HCT116 (cell line): ENCODE measurements around the gene TAS1R1. TPM values are rescaled to one million over a fixed set of nuclear protein-coding genes. Genes with fewer than 3 reads are reported as not detected.
"Not testable (repeated sequence)": the region's sequence is repeated elsewhere in the genome, so short reads cannot be mapped to it uniquely, and the experiment has no call there.

Source experiments
- ATAC-seq: fragments of 200-7000 bp; cut with Tn5 transposase; 2 replicates; pipeline ENCODE4 v1.9.1; 2020; ENCODE audit warnings: mild to moderate bottlenecking, moderate library complexity
- BruUV-seq: library from RNA; stranded (reverse); fragments of 400-500 nt; replicated peaks from 2 replicates; lab custom pipeline; 2021; lab: Mats Ljungman, UMichigan
- CTCF ChIA-PET: fragments of 300-600 bp; sonication (Branson Sonifier 250); formaldehyde crosslinking; loops from one replicate; lab custom pipeline; 2021; ENCODE audit warnings: antibody characterized with exemption; lab: Charles Lee
- POLR2A ChIA-PET: fragments of 300-600, 350-600 bp; sonication (Branson Sonifier 250); formaldehyde crosslinking; loops from one replicate; lab custom pipeline; 2021; ENCODE audit warnings: antibody characterized with exemption; lab: Charles Lee
- RAD21 ChIA-PET, 2 experiments: fragments of 300-600 bp; sonication (Branson Sonifier 250); formaldehyde crosslinking; loops; one replicate each; lab custom pipeline; 2023; ENCODE audit warnings: low total read pairs in 2 of 2; ENCODE audit not compliant: uncharacterized antibody in 2 of 2, unreplicated experiment in 2 of 2, low non-redundant PET in 1 of 2; lab: Charles Lee
- DNase-seq: peaks from one replicate; pipeline ENCODE4 v3.0.0-alpha.2; 2010; ENCODE audit warnings: low read depth, low spot score
- H2AFZ ChIP-seq: fragments of 200-600 bp; shearing (Covaris generic), sonication (generic); 2 replicates; pipeline ENCODE4 v1.6.1; 2017; ENCODE audit warnings: low read depth, mixed run types, mixed read lengths, antibody characterized with exemption, low read length; ENCODE audit not compliant: poor library complexity, severe bottlenecking
- H3K27ac ChIP-seq: 2 replicates; pipeline ENCODE4 v1.5.1; 2012; ENCODE audit warnings: low read depth, low read length
- H3K27me3 ChIP-seq: fragments of 200-600 bp; sonication (generic); 2 replicates; pipeline ENCODE4 v1.6.1; 2016; ENCODE audit warnings: mixed run types, low read length, mixed read lengths; ENCODE audit not compliant: insufficient read depth
- H3K36me3 ChIP-seq, 2 experiments: fragments of 200-500 bp in 1 of 2; fragments of 200-600 bp in 1 of 2; sonication (Bioruptor generic) in 1 of 2; sonication (generic) in 1 of 2; 2 replicates each; pipeline versions ENCODE4 v1.5.1 to v1.6.1; 2014 to 2016; ENCODE audit warnings: low read length in 2 of 2, inconsistent platforms in 1 of 2, mixed read lengths in 1 of 2, mixed run types in 1 of 2; ENCODE audit not compliant: insufficient read depth in 2 of 2, control insufficient read depth in 1 of 2
- H3K4me1 ChIP-seq, 2 experiments: fragments of 200-600 bp in 1 of 2; sonication (generic) in 1 of 2; 2 replicates each; pipeline versions ENCODE4 v1.5.1 to v1.6.1; 2012 to 2017; ENCODE audit warnings: low read length in 2 of 2, inconsistent platforms in 1 of 2, mild to moderate bottlenecking in 1 of 2, mixed read lengths in 1 of 2, mixed run types in 1 of 2, moderate library complexity in 1 of 2; ENCODE audit not compliant: insufficient read depth in 2 of 2, control insufficient read depth in 1 of 2
- H3K4me2 ChIP-seq: fragments of 200-600 bp; sonication (generic); 2 replicates; pipeline ENCODE4 v1.6.1; 2017; ENCODE audit warnings: mixed run types, low read length, mixed read lengths
- H3K4me3 ChIP-seq, 2 experiments: fragments of 200-600 bp in 1 of 2; sonication (generic) in 1 of 2; replicated peaks in 1 of 2; 2 replicates each; pipeline ENCODE4 v1.5.1; 2011 to 2016; ENCODE audit warnings: low read length in 2 of 2, control low read depth in 1 of 2, low read depth in 1 of 2, mild to moderate bottlenecking in 1 of 2, mixed read lengths in 1 of 2, mixed run types in 1 of 2
- H3K79me2 ChIP-seq: fragments of 200-600 bp; sonication (generic); 2 replicates; pipeline ENCODE4 v1.6.1; 2017; ENCODE audit warnings: mild to moderate bottlenecking, mixed run types, low read length, moderate library complexity, mixed read lengths; ENCODE audit not compliant: insufficient read depth
- H3K9ac ChIP-seq: fragments of 200-600 bp; sonication (generic); 2 replicates; pipeline ENCODE4 v1.6.1; 2016; ENCODE audit warnings: low read length, mixed read lengths
- H3K9me2 ChIP-seq: fragments of 200-600 bp; sonication (generic), shearing (Covaris generic); 2 replicates; pipeline ENCODE4 v1.6.1; 2017; ENCODE audit warnings: mixed run types, mild to moderate bottlenecking, moderate library complexity; ENCODE audit not compliant: insufficient read depth
- H3K9me3 ChIP-seq, 2 experiments: fragments of 200-500 bp in 1 of 2; fragments of 200-600 bp in 1 of 2; sonication (Bioruptor generic) in 1 of 2; sonication (generic) in 1 of 2; 2 replicates each; pipeline ENCODE4 v1.6.1; 2014 to 2017; ENCODE audit warnings: low read length in 2 of 2, mixed read lengths in 2 of 2, inconsistent platforms in 1 of 2, low read depth in 1 of 2, mild to moderate bottlenecking in 1 of 2, mixed run types in 1 of 2, moderate library complexity in 1 of 2; ENCODE audit not compliant: control insufficient read depth in 1 of 2, insufficient read depth in 1 of 2
- H4K20me1 ChIP-seq: fragments of 200-600 bp; sonication (generic), shearing (Covaris generic); 2 replicates; pipeline ENCODE4 v1.6.1; 2017; ENCODE audit warnings: mixed run types, mild to moderate bottlenecking, moderate library complexity; ENCODE audit not compliant: insufficient read depth
- ATF3 ChIP-seq: IDR thresholded peaks from 2 replicates; pipeline ENCODE4 v1.6.1; 2012
- ELF1 ChIP-seq: IDR thresholded peaks from 2 replicates; pipeline ENCODE4 v1.6.1; 2012; ENCODE audit warnings: low read depth, borderline replicate concordance
- POLR2AphosphoS5 ChIP-seq: IDR thresholded peaks from 2 replicates; pipeline ENCODE4 v1.6.1; 2011; ENCODE audit warnings: mild to moderate bottlenecking, low read depth, low read length, moderate library complexity
- REST ChIP-seq: IDR thresholded peaks from 2 replicates; pipeline ENCODE4 v1.6.1; 2012; ENCODE audit warnings: low read depth
- SIN3A ChIP-seq: IDR thresholded peaks from 2 replicates; pipeline ENCODE4 v1.6.1; 2012; ENCODE audit warnings: low read depth
- TCF7L2 ChIP-seq: IDR thresholded peaks from 2 replicates; pipeline ENCODE4 v1.7.0; 2011; ENCODE audit warnings: borderline replicate concordance, inconsistent platforms; ENCODE audit not compliant: insufficient read depth, insufficient read length; ENCODE audit errors: extremely low read depth
- YY1 ChIP-seq: IDR thresholded peaks from 2 replicates; pipeline ENCODE4 v1.6.1; 2011; ENCODE audit warnings: low read length, low read depth, moderate library complexity, mild to moderate bottlenecking; ENCODE audit not compliant: insufficient replicate concordance; ENCODE audit errors: extremely low read depth
- ZFX ChIP-seq: fragments of 450-650 bp; IDR thresholded peaks from 2 replicates; pipeline ENCODE4 v1.6.1; 2017
- intact Hi-C: fragments of 100-400 bp; cut with micrococcal nuclease; formaldehyde crosslinking; loops from 2 replicates; pipeline ENCODE4 v1.10.0; 2022
- total RNA-seq: library from RNA; stranded (reverse); gene quantifications from one replicate; pipeline ENCODE4 v1.2.1, GENCODE V29; 2021; ENCODE audit not compliant: unreplicated experiment

TAS1R1 gene
- total RNA-seq, 1 experiment from 2014 or later: not detected

- ChIA-PET RAD21 (no interaction called here), POLR2A (interaction anchor here (1.0 kb wide), 1 partner anchor 20 kb away, joined by 3 read pairs; the partner anchor contains the start of gene ZBTB48), CTCF (no interaction called here)
- H3K27me3 ChIP-seq: no peaks in the 10 kb centered on the region
- H3K4me2 ChIP-seq: no peak overlapping the region
- H3K79me2 ChIP-seq: peaks cover 80% of the 10 kb centered on the region
- ATAC-seq (no peak), DNase-seq (no peak)
- H3K36me3 ChIP-seq: peaks cover 22 to 50% of the 10 kb centered on the region in 2 experiments; a peak in 3 of 4 replicates
- H4K20me1 ChIP-seq: peaks cover 14% of the 10 kb centered on the region; the same call in 1 of the 2 replicates
- H3K4me1 ChIP-seq: peaks cover 16 to 27% of the 10 kb centered on the region in 2 experiments
- no peak overlapping the region for H2AFZ ChIP-seq
- intact Hi-C loops: no loop called here
- H3K9me2 ChIP-seq: no peaks in the 10 kb centered on the region
- BruUV-seq: no TSS peak
- no peak overlapping the region; the same call in 1 of the 2 replicates for H3K27ac ChIP-seq
- no peak overlapping the region for H3K4me3 ChIP-seq
- no peaks in the 10 kb centered on the region for H3K9me3 ChIP-seq
- no peak for TF ChIP-seq POLR2AphosphoS5
- no peak for TF ChIP-seq YY1
- TF ChIP-seq ELF1: no peak
- TF ChIP-seq REST: no peak
- no peak for TF ChIP-seq ZFX
- no peak for TF ChIP-seq ATF3
- TF ChIP-seq SIN3A: no peak
- TF ChIP-seq TCF7L2: no peak
- H3K9ac ChIP-seq: no peak overlapping the region
Measured at GRCh38 chr1:6599141-6599975, 44.3 kb downstream of the TAS1R1 start.

- H3K27ac ChIP-seq: peak overlapping the region; percentile 95
- intact Hi-C loops, H3K9me3 ChIP-seq, H3K4me3 ChIP-seq, BruUV-seq, ATAC-seq, CTCF ChIA-PET, H3K9me2 ChIP-seq, H3K27me3 ChIP-seq, DNase-seq, RAD21 ChIA-PET, H2AFZ ChIP-seq: not testable (repeated sequence)
- peaks cover 22 to 33% of the 10 kb centered on the region in 2 experiments for H3K4me1 ChIP-seq
- peaks cover 14% of the 10 kb centered on the region; the same call in 1 of the 2 replicates for H4K20me1 ChIP-seq
- H3K79me2 ChIP-seq: peaks cover 76% of the 10 kb centered on the region
- peak overlapping the region; percentile 86 for H3K4me2 ChIP-seq
- H3K9ac ChIP-seq: peak overlapping the region; percentile 85; the same call in 1 of the 2 replicates
- peaks cover 20 to 45% of the 10 kb centered on the region in 2 experiments; a peak in 3 of 4 replicates for H3K36me3 ChIP-seq
- POLR2A ChIA-PET: interaction anchor here (1.0 kb wide), 1 partner anchor 20 kb away, joined by 3 read pairs; the partner anchor contains the start of gene ZBTB48
Measured at GRCh38 chr1:6599991-6600390, 44.9 kb downstream of the TAS1R1 start.
